ENCODE data around the gene MPPED2. TPM values are rescaled to one million over a fixed set of nuclear protein-coding genes. Genes with fewer than 3 reads are reported as not detected.

Gene MPPED2
- total and polyA plus RNA-seq, 4 donors: 0.11 to 5.6 (median 1.1) TPM

GRCh38 chr11:30508594-30508993 is 77.6 kb downstream of the MPPED2 start:
- no peak for DNase-seq
- whole genome bisulfite sequencing, 2 donors: 74 to 78% methylated on average over 3 of the region's 3 CpGs
- no peak overlapping the region for H3K9ac ChIP-seq (ENCODE audit: insufficient read depth in 1 of 2, low read length in 2 of 2)
- no peaks in the 10 kb centered on the region for H3K9me3 ChIP-seq (ENCODE audit: control insufficient read depth in 4 of 4, insufficient read depth in 3 of 4, low read length in 3 of 4)
- H3K36me3 ChIP-seq (ENCODE audit: control insufficient read depth in 4 of 4, insufficient read depth in 4 of 4, low read length in 4 of 4): no peaks in the 10 kb centered on the region
- no peak for TF ChIP-seq CTCF (IDR thresholded peaks at IDR 0.05; ENCODE audit: control extremely low read depth, extremely low read depth)
- no peaks in the 10 kb centered on the region for H3K27me3 ChIP-seq (ENCODE audit: control insufficient read depth in 3 of 3, insufficient read depth in 3 of 3, low read length in 2 of 3)
- no peak overlapping the region for H3K4me3 ChIP-seq
- H3K4me1 ChIP-seq (ENCODE audit: control insufficient read depth in 5 of 5, insufficient read depth in 5 of 5, low read length in 5 of 5): no peaks in the 10 kb centered on the region
- ATAC-seq (ENCODE audit: insufficient read depth, low FRiP score): no peak
- no peak overlapping the region for H3K27ac ChIP-seq (ENCODE audit: low read depth in 1 of 2, low read length in 1 of 2)

GRCh38 chr11:30505603-30506002 is 80.5 kb downstream of the MPPED2 start:
- WGBS, 2 donors: 89 to 90% methylated on average over 3 of the region's 3 CpGs
- Histone ChIP-seq H3K27me3 (ENCODE audit: control insufficient read depth in 3 of 3, insufficient read depth in 3 of 3, low read length in 2 of 3) (no peaks in the 10 kb centered on the region), H3K9me3 (ENCODE audit: control insufficient read depth in 4 of 4, insufficient read depth in 3 of 4, low read length in 3 of 4) (no peaks in the 10 kb centered on the region), H3K9ac (ENCODE audit: insufficient read depth in 1 of 2, low read length in 2 of 2) (no peak overlapping the region), H3K36me3 (ENCODE audit: control insufficient read depth in 4 of 4, insufficient read depth in 4 of 4, low read length in 4 of 4) (no peaks in the 10 kb centered on the region), H3K27ac (ENCODE audit: low read depth in 1 of 2, low read length in 1 of 2) (no peak overlapping the region), H3K4me1 (ENCODE audit: control insufficient read depth in 5 of 5, insufficient read depth in 5 of 5, low read length in 5 of 5) (peaks cover 0 to 10% (median 0%) of the 10 kb centered on the region in 5 donors), H3K4me3 (no peak overlapping the region)
- ATAC-seq (ENCODE audit: insufficient read depth, low FRiP score) (no peak), DNase-seq (no peak)
- TF ChIP-seq CTCF (IDR thresholded peaks at IDR 0.05; ENCODE audit: control extremely low read depth, extremely low read depth): no peak

GRCh38 chr11:30504468-30504867 is 81.7 kb downstream of the MPPED2 start:
- H3K9ac ChIP-seq (ENCODE audit: insufficient read depth in 1 of 2, low read length in 2 of 2): no peak overlapping the region
- no peak overlapping the region for H3K4me3 ChIP-seq
- H3K27ac ChIP-seq (ENCODE audit: low read depth in 1 of 2, low read length in 1 of 2): no peak overlapping the region
- no peak for DNase-seq
- H3K4me1 ChIP-seq (ENCODE audit: control insufficient read depth in 5 of 5, insufficient read depth in 5 of 5, low read length in 5 of 5): peaks cover 0 to 17% (median 0%) of the 10 kb centered on the region in 5 donors
- WGBS, 2 donors: 74 to 84% methylated on average over 2 of the region's 2 CpGs
- no peak for ATAC-seq (ENCODE audit: insufficient read depth, low FRiP score)
- TF ChIP-seq CTCF (IDR thresholded peaks at IDR 0.05; ENCODE audit: control extremely low read depth, extremely low read depth): no peak
- no peaks in the 10 kb centered on the region for H3K36me3 ChIP-seq (ENCODE audit: control insufficient read depth in 4 of 4, insufficient read depth in 4 of 4, low read length in 4 of 4)
- no peaks in the 10 kb centered on the region for H3K27me3 ChIP-seq (ENCODE audit: control insufficient read depth in 3 of 3, insufficient read depth in 3 of 3, low read length in 2 of 3)
- no peaks in the 10 kb centered on the region for H3K9me3 ChIP-seq (ENCODE audit: control insufficient read depth in 4 of 4, insufficient read depth in 3 of 4, low read length in 3 of 4)

GRCh38 chr11:30503156-30503555 is 83.0 kb downstream of the MPPED2 start:
- H3K27ac ChIP-seq (ENCODE audit: low read depth in 1 of 2, low read length in 1 of 2): peak overlapping the region in 1 of 2 donors; percentile 21
- no peak for TF ChIP-seq CTCF (IDR thresholded peaks at IDR 0.05; ENCODE audit: control extremely low read depth, extremely low read depth)
- no peak for ATAC-seq (ENCODE audit: insufficient read depth, low FRiP score)
- no peak for DNase-seq
- no peak overlapping the region for H3K9ac ChIP-seq (ENCODE audit: insufficient read depth in 1 of 2, low read length in 2 of 2)
- H3K36me3 ChIP-seq (ENCODE audit: control insufficient read depth in 4 of 4, insufficient read depth in 4 of 4, low read length in 4 of 4): no peaks in the 10 kb centered on the region
- H3K4me1 ChIP-seq (ENCODE audit: control insufficient read depth in 5 of 5, insufficient read depth in 5 of 5, low read length in 5 of 5): peaks cover 0 to 17% (median 0%) of the 10 kb centered on the region in 5 donors
- H3K27me3 ChIP-seq (ENCODE audit: control insufficient read depth in 3 of 3, insufficient read depth in 3 of 3, low read length in 2 of 3): no peaks in the 10 kb centered on the region
- H3K9me3 ChIP-seq (ENCODE audit: control insufficient read depth in 4 of 4, insufficient read depth in 3 of 4, low read length in 3 of 4): no peaks in the 10 kb centered on the region
- 81 to 90% methylated on average over 6 of the region's 6 CpGs for WGBS, 2 donors
- H3K4me3 ChIP-seq: no peak overlapping the region

Data from lung (tissue), 12 donors.